Immature natural killer cell (primary cell): ENCODE data around the gene AKAP11. TPM values are rescaled to one million over a fixed set of nuclear protein-coding genes. Genes with fewer than 3 reads are reported as not detected.
A peak's percentile ranks its signal among the peaks of the same experiment; 100 is the strongest.

ENCODE experiments used
- DNase-seq, 3 donors: peaks; one replicate each; pipeline ENCODE4 v3.0.0; 2022; ENCODE audit warnings: mixed read lengths in 1 of 3
- H3K27ac Mint-ChIP-seq, 6 donors: one replicate each; pipeline ENCODE4 v1.8.0; 2020; ENCODE audit warnings: mixed read lengths in 6 of 6, mild to moderate bottlenecking in 5 of 6, inconsistent platforms in 4 of 6, moderate library complexity in 3 of 6
- H3K27me3 Mint-ChIP-seq, 3 donors: one replicate each; pipeline ENCODE4 v1.8.0; 2020 to 2021; ENCODE audit warnings: low read depth in 3 of 3, mild to moderate bottlenecking in 3 of 3, mixed read lengths in 3 of 3, moderate library complexity in 3 of 3, inconsistent platforms in 1 of 3
- H3K36me3 Mint-ChIP-seq, 3 donors: one replicate each; pipeline ENCODE4 v1.8.0; 2020; ENCODE audit warnings: mixed read lengths in 3 of 3, inconsistent platforms in 2 of 3, mild to moderate bottlenecking in 2 of 3
- H3K4me1 Mint-ChIP-seq, 2 donors: one replicate each; pipeline ENCODE4 v1.8.0; 2020; ENCODE audit warnings: inconsistent platforms in 2 of 2, mild to moderate bottlenecking in 2 of 2, mixed read lengths in 2 of 2, moderate library complexity in 1 of 2
- H3K4me3 Mint-ChIP-seq, 5 donors: one replicate each; pipeline ENCODE4 v1.8.0; 2020; ENCODE audit warnings: mild to moderate bottlenecking in 5 of 5, mixed read lengths in 5 of 5, inconsistent platforms in 3 of 5, moderate library complexity in 3 of 5
- H3K9me3 Mint-ChIP-seq, 6 donors: one replicate each; pipeline ENCODE4 v1.8.0; 2020; ENCODE audit warnings: mild to moderate bottlenecking in 6 of 6, mixed read lengths in 6 of 6, inconsistent platforms in 4 of 6, moderate library complexity in 3 of 6
- polyA plus RNA-seq, 3 donors: library from polyadenylated mRNA; unstranded; fragments of 300-500 nt; fragmentation: Illumina TruSeq; gene quantifications; one replicate each; pipeline ENCODE4 v1.2.3, GENCODE V29; 2021

AKAP11 gene
- polyA plus RNA-seq, 3 donors from 2014 or later = 1.8 to 4.0 (median 2.9) TPM

DNA sequence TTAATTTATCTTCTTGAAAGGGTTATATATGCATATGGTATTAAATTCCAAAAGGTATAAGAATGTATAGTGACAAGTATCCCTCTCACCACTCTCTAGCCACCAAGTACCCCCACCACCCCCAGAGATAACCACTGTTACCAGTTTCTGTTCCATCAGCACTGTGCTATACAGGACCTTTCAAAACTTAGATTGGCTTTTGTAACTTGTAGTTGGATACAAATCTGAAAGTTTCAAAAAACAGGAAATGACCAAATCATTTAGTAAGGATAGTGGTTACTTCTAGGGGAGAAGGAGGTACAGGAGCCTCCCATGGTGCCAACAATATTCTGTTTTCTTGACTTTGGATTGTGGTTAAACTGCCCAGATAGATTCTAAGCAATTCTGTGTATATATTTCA, 56.7 kb downstream of the AKAP11 start:
- H3K27me3 Mint-ChIP-seq = peaks cover 0 to 4% (median 1%) of the 10 kb centered on the region in 3 donors
- peaks cover 3 to 14% (median 4%) of the 10 kb centered on the region in 3 donors for H3K36me3 Mint-ChIP-seq
- H3K4me1 Mint-ChIP-seq = peaks cover 13 to 26% of the 10 kb centered on the region in 2 donors
- H3K9me3 Mint-ChIP-seq = no peaks in the 10 kb centered on the region
- peak in 1 of 3 donors; percentile 6 for DNase-seq
- peak overlapping the region; percentile 1 to 72 (median 52) for H3K4me3 Mint-ChIP-seq
- H3K27ac Mint-ChIP-seq = peak overlapping the region; percentile 46 to 78 (median 65)

DNA sequence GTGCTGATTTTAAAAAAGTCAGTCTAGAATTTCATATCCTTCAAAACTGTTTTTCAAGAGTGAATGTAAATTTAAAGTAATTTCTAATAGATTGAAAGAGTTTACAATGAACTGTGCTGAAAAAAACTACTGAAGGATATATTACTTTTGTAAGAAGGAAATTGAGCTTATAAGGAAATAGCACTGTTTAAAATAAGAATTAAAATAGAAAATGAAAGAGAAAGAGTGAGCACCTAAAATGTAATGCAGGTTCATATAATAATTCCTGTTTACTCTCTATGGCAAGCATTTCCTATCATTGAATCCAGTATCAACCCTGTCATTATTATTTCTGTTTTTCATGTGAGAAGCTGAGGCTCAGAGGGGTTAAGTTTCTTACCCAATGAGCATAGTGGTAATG, 57.3 kb downstream of the AKAP11 start:
- peak in 1 of 3 donors; percentile 2 for DNase-seq
- peaks cover 0 to 4% (median 1%) of the 10 kb centered on the region in 3 donors for H3K27me3 Mint-ChIP-seq
- H3K36me3 Mint-ChIP-seq = peaks cover 3 to 9% (median 4%) of the 10 kb centered on the region in 3 donors
- peak overlapping the region in 4 of 5 donors; percentile 36 to 65 (median 48) for H3K4me3 Mint-ChIP-seq
- peak overlapping the region; percentile 26 to 82 (median 65) for H3K27ac Mint-ChIP-seq
- peaks cover 14 to 29% of the 10 kb centered on the region in 2 donors for H3K4me1 Mint-ChIP-seq
- H3K9me3 Mint-ChIP-seq = no peaks in the 10 kb centered on the region

DNA sequence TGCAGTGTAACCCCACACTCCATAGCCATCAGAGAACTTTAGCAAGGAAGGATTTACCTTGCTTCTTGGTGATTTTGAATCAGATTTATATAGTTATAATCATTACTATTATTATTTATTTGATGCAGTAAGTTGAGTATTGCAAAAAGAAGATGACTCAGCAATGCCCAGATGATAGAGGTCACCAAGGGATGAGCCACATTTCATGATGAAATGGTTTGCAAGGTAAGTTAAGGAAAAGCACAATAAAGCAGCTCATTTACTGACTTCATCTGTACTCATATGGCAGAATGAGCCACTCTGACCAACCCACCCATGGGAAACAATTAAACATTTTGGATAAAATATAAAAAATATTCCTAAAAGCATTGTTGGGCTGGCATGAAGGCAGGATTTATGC, 59.1 kb downstream of the AKAP11 start:
- no peak for DNase-seq
- H3K36me3 Mint-ChIP-seq = peaks cover 3 to 9% (median 4%) of the 10 kb centered on the region in 3 donors
- H3K4me3 Mint-ChIP-seq = no peak overlapping the region
- H3K4me1 Mint-ChIP-seq = peaks cover 14 to 33% of the 10 kb centered on the region in 2 donors
- H3K27ac Mint-ChIP-seq = no peak overlapping the region
- peaks cover 0 to 4% (median 1%) of the 10 kb centered on the region in 3 donors for H3K27me3 Mint-ChIP-seq
- peaks cover 0 to 1% (median 0%) of the 10 kb centered on the region in 6 donors for H3K9me3 Mint-ChIP-seq

DNA sequence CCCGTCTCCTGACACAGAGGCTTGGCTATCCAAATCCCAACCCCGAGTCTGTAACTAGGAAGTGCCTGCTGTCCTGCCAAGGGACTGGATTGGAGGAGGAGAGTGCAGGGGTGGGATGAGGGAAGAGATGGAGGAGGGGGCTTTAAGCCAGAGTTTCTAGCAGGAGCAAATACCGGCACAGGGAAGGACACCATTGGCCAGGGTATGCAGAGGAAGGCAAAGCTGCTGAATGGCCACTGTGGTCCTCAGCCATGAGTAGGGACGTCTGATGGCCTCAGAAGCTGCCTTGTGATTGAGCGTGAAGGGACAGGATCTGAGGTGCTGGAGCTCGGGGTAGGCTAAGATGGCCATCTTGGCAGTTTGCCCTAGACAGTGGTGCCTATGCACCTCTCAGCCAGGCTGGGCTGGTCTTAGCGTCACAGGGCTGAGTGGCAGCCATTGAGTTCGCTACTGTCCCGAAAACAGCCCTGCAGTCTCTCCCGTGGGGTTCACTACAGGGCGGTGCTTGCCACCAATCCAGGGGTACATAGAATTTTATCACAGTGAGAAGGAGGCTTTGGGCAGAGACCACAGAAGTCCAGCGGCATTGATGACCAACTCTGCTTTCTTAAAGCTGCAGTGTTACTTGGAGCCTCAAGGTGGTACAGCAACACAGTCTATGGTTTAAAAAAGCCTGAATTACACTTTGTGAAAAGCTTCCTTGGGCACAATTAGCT, 61.8 kb downstream of the AKAP11 start:
- Mint-ChIP-seq H3K4me3 (no peak overlapping the region), H3K36me3 (peaks cover 3 to 9% (median 4%) of the 10 kb centered on the region in 3 donors), H3K4me1 (peaks cover 11 to 28% of the 10 kb centered on the region in 2 donors), H3K9me3 (peaks cover 0 to 2% (median 0%) of the 10 kb centered on the region in 6 donors), H3K27ac (peak overlapping the region in 1 of 6 donors; percentile 45), H3K27me3 (peaks cover 0 to 7% (median 1%) of the 10 kb centered on the region in 3 donors)
- peak in 2 of 3 donors; percentile 12 to 19 for DNase-seq

DNA sequence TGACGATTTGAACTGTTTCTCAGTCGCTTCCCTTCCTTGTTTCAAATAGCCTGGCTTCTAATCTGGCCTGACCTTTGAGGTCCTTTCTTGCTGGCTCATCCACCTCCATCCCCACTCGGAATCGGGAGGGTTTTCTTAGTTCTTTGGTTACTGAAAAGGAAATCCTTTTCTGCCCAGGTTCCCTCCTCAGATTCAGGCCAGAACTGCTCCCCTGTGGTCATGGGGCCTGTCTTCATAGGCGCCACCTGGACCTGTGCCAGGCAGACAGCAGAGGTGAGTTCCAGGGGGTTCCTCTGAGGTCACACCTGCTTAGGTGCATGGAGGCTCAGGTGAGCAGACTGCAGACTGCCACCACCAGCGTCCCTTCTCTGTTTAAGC, 62.4 kb downstream of the AKAP11 start:
- Mint-ChIP-seq H3K27me3 (peaks cover 0 to 10% (median 1%) of the 10 kb centered on the region in 3 donors), H3K4me3 (no peak overlapping the region), H3K9me3 (peaks cover 0 to 2% (median 0%) of the 10 kb centered on the region in 6 donors), H3K36me3 (peaks cover 3 to 9% (median 4%) of the 10 kb centered on the region in 3 donors), H3K27ac (peak overlapping the region in 3 of 6 donors; percentile 21 to 47 (median 45)), H3K4me1 (peaks cover 7 to 23% of the 10 kb centered on the region in 2 donors)
- DNase-seq = peak in 1 of 3 donors; percentile 9

DNA sequence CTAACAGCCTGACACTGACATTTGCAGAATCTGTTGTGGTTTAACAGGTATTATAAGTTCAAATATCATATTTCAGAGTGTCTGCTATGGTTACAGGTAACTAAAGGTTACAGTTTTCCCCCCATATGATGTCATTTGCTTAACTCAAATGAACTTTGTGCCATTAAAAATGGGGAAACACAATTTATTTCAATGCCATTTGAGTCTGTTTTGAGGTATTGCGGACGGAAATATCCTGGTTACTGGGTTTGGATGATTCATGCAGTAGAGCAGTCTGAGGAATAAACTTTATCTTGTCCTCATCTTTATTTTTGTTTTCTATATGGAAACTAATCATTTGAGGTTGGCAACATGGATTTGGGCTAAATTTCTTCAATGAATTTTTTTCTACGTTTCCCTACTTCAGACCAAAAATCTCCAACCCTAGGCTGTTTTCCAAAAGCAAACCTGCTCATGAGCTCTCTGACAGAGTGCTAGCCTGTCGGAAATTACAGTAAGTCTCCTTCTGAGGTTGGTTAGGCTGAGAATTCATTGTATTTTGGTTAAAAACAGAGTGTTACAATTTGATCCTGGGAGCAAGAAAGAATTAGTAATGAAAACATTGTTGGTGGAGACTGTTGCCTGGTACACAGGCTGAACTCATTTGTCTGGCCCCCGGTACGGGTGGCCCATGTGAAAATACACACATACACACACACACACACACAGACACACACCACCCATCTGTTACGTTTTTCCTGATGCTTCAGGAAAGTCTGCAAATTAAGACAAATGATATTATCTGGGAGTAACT, 66.1 kb downstream of the AKAP11 start:
- peaks cover 0 to 6% (median 0%) of the 10 kb centered on the region in 3 donors for H3K27me3 Mint-ChIP-seq
- H3K4me3 Mint-ChIP-seq = no peak overlapping the region
- H3K4me1 Mint-ChIP-seq = peaks cover 1 to 8% of the 10 kb centered on the region in 2 donors
- peak overlapping the region in 1 of 6 donors; percentile 23 for H3K27ac Mint-ChIP-seq
- no peak for DNase-seq
- H3K9me3 Mint-ChIP-seq = peaks cover 0 to 2% (median 0%) of the 10 kb centered on the region in 6 donors
- H3K36me3 Mint-ChIP-seq = no peaks in the 10 kb centered on the region

DNA sequence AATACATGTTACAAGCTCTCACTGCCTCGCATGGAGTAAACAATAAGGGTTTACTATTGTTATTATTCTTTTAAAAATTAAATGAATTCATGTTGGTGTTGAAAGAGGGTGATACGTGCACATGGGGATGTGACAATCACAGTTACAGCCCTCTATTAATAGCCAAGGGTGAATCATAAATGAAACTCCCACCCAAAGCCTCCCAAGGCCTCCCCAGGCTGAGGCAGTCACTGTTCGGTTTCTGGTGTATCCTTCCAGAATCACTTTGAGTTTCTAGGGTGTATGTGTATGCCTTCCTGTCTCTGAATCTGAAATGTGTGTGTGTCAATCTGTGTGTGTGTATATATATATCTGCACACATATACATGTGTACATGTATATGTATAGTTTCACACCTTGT, 73.4 kb downstream of the AKAP11 start:
- no peaks in the 10 kb centered on the region for H3K4me1 Mint-ChIP-seq
- peaks cover 0 to 3% (median 3%) of the 10 kb centered on the region in 3 donors for H3K36me3 Mint-ChIP-seq
- no peak overlapping the region for H3K27ac Mint-ChIP-seq
- H3K9me3 Mint-ChIP-seq = no peaks in the 10 kb centered on the region
- DNase-seq = no peak
- peaks cover 0 to 4% (median 2%) of the 10 kb centered on the region in 3 donors for H3K27me3 Mint-ChIP-seq
- no peak overlapping the region for H3K4me3 Mint-ChIP-seq

DNA sequence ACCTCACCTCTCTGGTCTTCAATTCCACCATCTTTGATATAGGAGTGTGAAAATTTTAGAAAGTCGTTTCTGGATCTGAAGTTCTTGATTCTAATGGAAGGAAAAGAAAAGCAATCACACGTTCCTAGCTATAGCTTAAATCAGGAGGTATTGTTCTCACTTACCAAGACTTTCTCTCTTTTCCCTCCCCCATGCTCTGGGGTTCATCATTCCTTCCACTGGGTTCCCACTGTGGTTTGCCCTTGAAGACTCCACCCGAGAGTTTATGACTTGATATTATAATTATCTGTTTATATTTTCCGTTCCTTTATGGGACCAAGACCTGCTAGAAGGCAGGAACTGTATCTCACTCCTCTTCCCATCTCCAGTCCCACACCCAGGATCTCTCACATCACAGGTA, 76.6 kb downstream of the AKAP11 start:
- no peak overlapping the region for H3K27ac Mint-ChIP-seq
- DNase-seq = no peak
- H3K4me1 Mint-ChIP-seq = no peaks in the 10 kb centered on the region
- peaks cover 0 to 7% (median 3%) of the 10 kb centered on the region in 3 donors for H3K36me3 Mint-ChIP-seq
- H3K27me3 Mint-ChIP-seq = peaks cover 0 to 4% (median 4%) of the 10 kb centered on the region in 3 donors
- H3K9me3 Mint-ChIP-seq = no peaks in the 10 kb centered on the region
- H3K4me3 Mint-ChIP-seq = no peak overlapping the region

DNA sequence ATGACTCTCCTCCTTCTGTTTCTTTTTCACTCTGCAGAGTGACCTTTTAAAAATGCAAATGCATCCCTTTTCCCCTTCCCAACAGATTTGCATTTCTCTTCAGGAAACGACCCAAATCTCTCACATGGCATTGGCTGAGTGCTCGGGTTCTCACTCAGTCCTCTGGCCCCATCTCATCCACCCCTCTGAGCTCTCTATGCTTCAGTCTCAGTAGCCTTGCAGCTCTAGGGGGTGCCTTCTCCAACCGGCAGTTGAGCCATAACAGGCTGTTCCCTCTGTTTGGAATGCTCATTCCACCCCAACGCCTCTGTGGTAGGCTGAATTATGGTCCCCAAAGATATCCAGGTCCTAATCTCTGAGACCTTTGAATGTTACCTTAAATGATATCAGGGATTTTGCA, 78.2 kb downstream of the AKAP11 start:
- Mint-ChIP-seq H3K9me3 (no peaks in the 10 kb centered on the region), H3K4me1 (peaks cover 10 to 15% of the 10 kb centered on the region in 2 donors), H3K4me3 (no peak overlapping the region), H3K36me3 (peaks cover 0 to 7% (median 3%) of the 10 kb centered on the region in 3 donors), H3K27ac (no peak overlapping the region), H3K27me3 (peaks cover 0 to 6% (median 2%) of the 10 kb centered on the region in 3 donors)
- DNase-seq = no peak

DNA sequence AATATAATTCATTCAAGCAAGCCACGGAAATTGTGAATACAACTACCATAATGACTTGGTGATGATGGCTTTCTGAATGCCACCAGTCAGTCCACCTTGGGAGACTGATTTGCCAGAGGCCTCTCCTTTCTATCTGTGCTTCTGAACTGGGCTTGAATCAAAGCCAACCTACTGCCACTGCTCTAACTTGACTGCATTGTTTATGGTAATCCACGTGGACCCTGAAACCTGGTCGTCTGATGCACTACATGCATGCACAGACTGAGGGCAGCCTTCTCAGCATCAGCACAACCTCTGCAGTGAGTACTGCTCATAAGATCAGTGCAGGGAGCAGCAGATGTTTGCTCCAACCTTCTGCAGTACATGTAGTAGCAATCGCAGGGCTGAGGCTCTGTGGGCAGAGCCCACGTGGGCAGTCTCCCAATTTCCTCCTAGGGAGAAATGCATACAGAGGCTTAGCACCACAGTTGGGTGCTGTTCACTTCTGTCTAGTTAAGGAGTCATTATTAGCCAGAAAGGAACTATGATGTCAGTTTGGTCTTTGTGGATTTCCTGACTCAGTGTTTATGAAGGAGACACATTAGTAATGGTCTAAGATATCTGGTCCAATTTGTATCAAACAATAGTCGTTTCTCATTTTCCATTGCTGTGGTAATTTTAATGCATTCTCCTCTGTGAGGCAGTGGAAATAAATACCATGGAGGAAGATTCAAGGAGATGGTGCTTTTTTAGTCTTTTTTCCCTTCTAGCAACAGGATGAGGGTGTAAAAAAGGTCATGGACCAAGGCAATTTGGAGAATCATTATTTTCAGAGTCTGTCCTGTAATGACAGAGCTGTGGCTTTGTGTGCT, 82.5 kb downstream of the AKAP11 start:
- Mint-ChIP-seq H3K27me3 (peaks cover 0 to 9% (median 2%) of the 10 kb centered on the region in 3 donors), H3K9me3 (no peaks in the 10 kb centered on the region), H3K4me3 (peak overlapping the region in 2 of 5 donors; percentile 42 to 50), H3K4me1 (peaks cover 12 to 19% of the 10 kb centered on the region in 2 donors), H3K27ac (peak overlapping the region in 4 of 6 donors; percentile 11 to 55 (median 24)), H3K36me3 (peaks cover 0 to 3% (median 3%) of the 10 kb centered on the region in 3 donors)
- DNase-seq = peak; percentile 4 to 15 (median 8)

DNA sequence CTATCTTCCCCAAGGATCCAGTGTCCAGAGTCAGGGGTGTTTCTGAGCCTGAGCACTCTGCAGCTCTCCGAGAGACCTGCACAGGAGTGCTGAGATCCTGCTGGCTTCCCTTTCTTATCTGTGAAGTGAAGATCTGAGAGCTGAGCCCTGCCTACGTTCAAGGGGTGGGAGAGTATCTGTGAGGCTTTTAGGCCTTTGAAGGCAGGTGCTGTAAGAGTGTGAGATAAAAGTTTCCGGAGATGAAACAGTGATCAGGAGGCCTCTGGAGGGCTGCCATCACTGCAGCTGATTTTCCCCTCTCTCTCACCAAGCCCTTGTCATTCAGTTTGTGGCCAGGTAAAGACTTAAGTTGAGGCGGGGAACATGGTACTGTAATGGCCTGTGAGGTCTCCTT, 83.1 kb downstream of the AKAP11 start:
- Mint-ChIP-seq H3K4me3 (peak overlapping the region in 1 of 5 donors; percentile 7), H3K4me1 (peaks cover 12 to 19% of the 10 kb centered on the region in 2 donors), H3K27ac (peak overlapping the region in 5 of 6 donors; percentile 3 to 55 (median 23)), H3K27me3 (peaks cover 0 to 8% (median 0%) of the 10 kb centered on the region in 3 donors), H3K36me3 (peaks cover 0 to 3% (median 0%) of the 10 kb centered on the region in 3 donors), H3K9me3 (no peaks in the 10 kb centered on the region)
- peak in 1 of 3 donors; percentile 9 for DNase-seq

DNA sequence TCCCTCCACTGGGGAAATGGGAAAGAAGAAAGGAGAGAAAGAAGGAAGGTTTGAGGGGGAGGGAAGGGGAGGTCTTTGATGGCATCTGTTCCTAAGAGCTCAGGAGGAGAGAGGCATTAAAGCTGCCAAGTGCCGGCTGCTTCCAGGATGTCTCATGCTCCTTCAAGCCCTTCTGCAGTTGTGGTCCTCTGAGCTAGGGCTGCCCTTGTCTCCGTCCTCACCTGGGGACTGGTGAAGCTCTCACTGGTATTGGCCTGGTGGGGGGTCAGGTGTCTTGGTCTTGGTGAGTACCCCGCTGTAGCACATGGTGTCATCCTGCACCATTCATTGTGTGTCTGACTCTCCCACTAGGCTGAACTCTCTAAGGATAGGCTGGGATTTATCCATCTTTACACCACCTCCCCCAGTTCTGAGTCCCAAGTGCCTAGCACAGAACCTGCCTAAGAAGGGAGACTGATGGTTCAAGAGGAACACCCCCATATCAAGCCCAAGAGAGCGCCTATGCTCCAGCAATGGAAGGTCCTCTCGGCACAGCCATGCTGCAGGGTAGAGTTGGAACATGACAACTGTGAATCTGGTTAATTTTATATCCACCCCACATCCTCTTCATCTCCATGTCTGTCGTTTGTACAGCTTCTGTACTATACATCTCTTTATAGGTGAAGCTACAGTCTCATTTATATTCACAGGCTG, 83.7 kb downstream of the AKAP11 start:
- no peak overlapping the region for H3K4me3 Mint-ChIP-seq
- peaks cover 12 to 19% of the 10 kb centered on the region in 2 donors for H3K4me1 Mint-ChIP-seq
- no peak for DNase-seq
- H3K27me3 Mint-ChIP-seq = peaks cover 0 to 7% (median 0%) of the 10 kb centered on the region in 3 donors
- no peaks in the 10 kb centered on the region for H3K9me3 Mint-ChIP-seq
- peaks cover 0 to 3% (median 0%) of the 10 kb centered on the region in 3 donors for H3K36me3 Mint-ChIP-seq
- H3K27ac Mint-ChIP-seq = peak overlapping the region in 1 of 6 donors; percentile 3
